ENCODE data around the gene POR. TPM values are rescaled to one million over a fixed set of nuclear protein-coding genes. Genes with fewer than 3 reads are reported as not detected.

Gene POR
- polyA plus RNA-seq, 1 donor from 2014 or later: 61.2 TPM

Small RNA genes within 50 kb of the gene (small RNA-seq; reads per million reads assigned to genes)
- 81.6 to 275 (median 129) reads per million in 3 experiments for gene SNORA14A

Other genes starting within 250 kb of the POR start
- gene HIP1, start 176.2 kb upstream of the POR start, polyA plus RNA-seq: 12.9 and 13.3 TPM in 2 replicates
- not detected in 2 replicates for gene CCL26, start 142.9 kb upstream of the POR start, polyA plus RNA-seq
- gene CCL24, start 101.3 kb upstream of the POR start, polyA plus RNA-seq: not detected in 2 replicates
- gene RHBDD2, start 36.1 kb upstream of the POR start, polyA plus RNA-seq: 76.4 and 82.1 TPM in 2 replicates
- gene TMEM120A, start 79.4 kb downstream of the POR start, polyA plus RNA-seq: 39.1 and 50.4 TPM in 2 replicates
- 59.9 and 62.0 TPM in 2 replicates for gene STYXL1, start 132.8 kb downstream of the POR start, polyA plus RNA-seq
- 55.3 and 60.5 TPM in 2 replicates for gene MDH2, start 133.0 kb downstream of the POR start, polyA plus RNA-seq

Measured in neural cell (in vitro differentiated cells).